GM15510 (cell line): ENCODE results near the gene PMF1.

Experiments
- POLR2A ChIP-seq: IDR thresholded peaks from 3 replicates; pipeline ENCODE4 v1.6.1; 2011; ENCODE audit warnings: borderline replicate concordance; ENCODE audit not compliant: insufficient read length; ENCODE audit errors: extremely low read depth

The PMF1 gene

GRCh38 chr1:156251527-156251926 lies 38.7 kb downstream of the PMF1 start:
- TF ChIP-seq POLR2A, result no peak

GRCh38 chr1:156253634-156254033 lies 40.8 kb downstream of the PMF1 start:
- TF ChIP-seq POLR2A, result no peak

- TF ChIP-seq POLR2A, result no peak
Observed at GRCh38 chr1:156257711-156258110, 44.9 kb downstream of the PMF1 start.

GRCh38 chr1:156258859-156259258 lies 46.1 kb downstream of the PMF1 start:
- TF ChIP-seq POLR2A, result no peak

- TF ChIP-seq POLR2A, result no peak
Observed at GRCh38 chr1:156259805-156260204, 47.0 kb downstream of the PMF1 start.

- TF ChIP-seq POLR2A, result no peak
Observed at GRCh38 chr1:156260896-156261295, 48.1 kb downstream of the PMF1 start.

- TF ChIP-seq POLR2A, result no peak
Observed at GRCh38 chr1:156262461-156263287, 49.9 kb downstream of the PMF1 start.

- TF ChIP-seq POLR2A, result no peak
Observed at GRCh38 chr1:156263288-156263655, 50.5 kb downstream of the PMF1 start.

- no peak for TF ChIP-seq POLR2A
Observed at GRCh38 chr1:156266051-156266450, 53.2 kb downstream of the PMF1 start.

GRCh38 chr1:156268336-156268735 lies 55.5 kb downstream of the PMF1 start:
- no peak for TF ChIP-seq POLR2A

- TF ChIP-seq POLR2A, result no peak
Observed at GRCh38 chr1:156270314-156270713, 57.5 kb downstream of the PMF1 start.

GRCh38 chr1:156276532-156276931 lies 63.7 kb downstream of the PMF1 start:
- TF ChIP-seq POLR2A, result no peak

GRCh38 chr1:156276966-156277381 lies 64.2 kb downstream of the PMF1 start:
- no peak for TF ChIP-seq POLR2A

- TF ChIP-seq POLR2A, result no peak
Observed at GRCh38 chr1:156279837-156280236, 67.0 kb downstream of the PMF1 start.

GRCh38 chr1:156281281-156281680 lies 68.5 kb downstream of the PMF1 start:
- TF ChIP-seq POLR2A, result no peak

- peak; percentile 37 for TF ChIP-seq POLR2A
Observed at GRCh38 chr1:156281693-156282478, 69.1 kb downstream of the PMF1 start.
